D341Med (cell line): ENCODE results near the gene PILRA.
"Not testable (repeated sequence)": the region's sequence is repeated elsewhere in the genome, so short reads cannot be mapped to it uniquely, and the experiment has no call there.

ENCODE experiments used
- DNase-seq: peaks from one replicate; pipeline ENCODE4 v3.0.0; 2012; ENCODE audit warnings: low spot score

Gene PILRA

DNA sequence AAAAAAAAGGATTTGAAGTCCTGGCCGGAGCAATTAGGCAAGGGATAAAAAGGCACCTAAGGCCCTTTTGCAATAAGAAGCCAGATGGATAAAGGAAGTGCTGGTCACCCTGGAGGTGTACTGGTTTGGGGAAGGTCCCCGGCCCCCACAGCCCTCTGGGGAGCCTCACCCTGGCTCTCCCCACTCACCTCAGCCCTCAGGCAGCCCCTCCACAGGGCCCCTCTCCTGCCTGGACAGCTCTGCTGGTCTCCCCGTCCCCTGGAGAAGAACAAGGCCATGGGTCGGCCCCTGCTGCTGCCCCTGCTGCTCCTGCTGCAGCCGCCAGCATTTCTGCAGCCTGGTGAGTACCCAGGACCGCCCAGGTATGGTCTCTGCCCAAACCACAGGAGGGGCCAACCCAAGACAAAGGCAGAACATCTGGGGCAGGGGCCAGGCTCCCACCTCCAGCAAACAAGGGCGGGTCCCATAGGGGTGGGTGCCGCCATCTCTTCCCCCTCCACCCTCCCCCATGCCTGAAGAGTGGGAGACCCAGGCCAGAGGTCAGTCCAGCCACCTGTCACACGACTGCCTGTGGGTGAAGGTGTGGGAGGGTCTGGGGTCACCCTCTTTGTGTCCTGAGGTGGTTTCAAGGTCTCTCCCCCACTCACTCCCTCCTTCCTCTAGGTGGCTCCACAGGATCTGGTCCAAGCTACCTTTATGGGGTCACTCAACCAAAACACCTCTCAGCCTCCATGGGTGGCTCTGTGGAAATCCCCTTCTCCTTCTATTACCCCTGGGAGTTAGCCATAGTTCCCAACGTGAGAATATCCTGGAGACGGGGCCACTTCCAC lies 15.0 kb upstream of the PILRA start, which contains the start of gene PILRB:
TSS of gene PILRB (plus strand) at position 91 of the 830 bp plus-strand sequence. CDS start at position 277, 186 bp downstream.
- DNase-seq, result no peak

DNA sequence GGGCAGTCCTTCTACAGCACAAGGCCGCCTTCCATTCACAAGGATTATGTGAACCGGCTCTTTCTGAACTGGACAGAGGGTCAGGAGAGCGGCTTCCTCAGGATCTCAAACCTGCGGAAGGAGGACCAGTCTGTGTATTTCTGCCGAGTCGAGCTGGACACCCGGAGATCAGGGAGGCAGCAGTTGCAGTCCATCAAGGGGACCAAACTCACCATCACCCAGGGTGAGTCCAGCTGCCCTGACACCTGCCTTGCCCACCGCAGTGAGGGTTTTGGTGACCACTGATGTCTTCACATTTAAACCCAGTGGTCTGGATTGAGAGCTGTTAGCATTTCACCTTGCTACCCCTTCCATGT lies 14.5 kb upstream of the PILRA start:
- no peak for DNase-seq

DNA sequence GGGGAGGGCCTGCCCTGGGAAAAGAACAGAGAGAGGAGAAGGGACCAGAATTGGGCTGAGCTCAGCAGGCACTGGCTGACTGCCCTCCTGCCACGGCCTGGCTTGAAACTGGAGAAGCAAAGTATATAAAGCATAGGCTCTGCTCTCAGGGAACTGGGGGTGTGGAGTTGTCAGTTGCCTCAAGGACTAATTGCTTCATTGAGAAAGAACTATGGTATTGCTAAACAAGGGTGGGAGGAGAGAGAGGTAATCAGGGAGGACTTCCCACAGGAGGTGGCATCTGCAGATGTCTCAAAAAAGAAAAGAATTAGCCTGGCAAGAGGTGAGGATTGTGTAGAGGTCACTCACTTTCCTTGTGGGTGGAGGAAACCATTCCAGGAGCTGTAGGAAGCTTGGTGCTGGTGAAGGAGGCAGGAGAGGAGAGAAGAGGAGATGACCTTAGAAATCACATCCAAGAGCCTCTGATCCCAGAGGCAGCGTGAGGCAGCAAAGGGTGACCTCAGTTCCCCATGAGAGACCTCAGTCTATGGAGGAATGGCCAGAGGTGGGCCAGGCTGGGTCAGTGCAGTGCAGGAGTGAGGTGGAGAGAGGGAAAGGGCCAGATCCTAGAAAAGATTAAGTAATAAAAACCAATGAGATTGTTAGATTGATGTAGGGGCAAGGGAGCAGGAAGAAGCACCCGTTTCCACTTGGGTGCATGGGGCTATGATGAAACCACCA lies 13.0 kb upstream of the PILRA start:
- DNase-seq, result no peak

DNA sequence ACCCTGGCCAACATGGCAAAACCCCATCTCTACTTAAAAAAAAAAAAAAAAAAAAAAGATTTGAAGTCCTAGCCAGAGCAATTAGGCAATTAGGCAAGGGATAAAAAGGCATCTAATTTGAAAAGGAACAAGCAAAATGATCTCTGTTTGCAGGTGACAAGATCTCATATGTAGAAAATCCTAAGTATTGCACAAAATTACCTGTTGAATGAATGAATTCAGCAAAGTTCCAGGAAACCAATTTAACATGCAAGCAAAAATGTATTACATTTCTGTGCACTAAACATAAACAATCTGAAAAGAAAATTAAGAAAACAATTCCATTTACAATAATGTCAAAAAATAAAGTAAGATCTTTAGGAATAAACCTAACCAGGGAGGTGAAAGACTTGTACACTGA lies 10.2 kb upstream of the PILRA start:
- DNase-seq, result no peak

DNA sequence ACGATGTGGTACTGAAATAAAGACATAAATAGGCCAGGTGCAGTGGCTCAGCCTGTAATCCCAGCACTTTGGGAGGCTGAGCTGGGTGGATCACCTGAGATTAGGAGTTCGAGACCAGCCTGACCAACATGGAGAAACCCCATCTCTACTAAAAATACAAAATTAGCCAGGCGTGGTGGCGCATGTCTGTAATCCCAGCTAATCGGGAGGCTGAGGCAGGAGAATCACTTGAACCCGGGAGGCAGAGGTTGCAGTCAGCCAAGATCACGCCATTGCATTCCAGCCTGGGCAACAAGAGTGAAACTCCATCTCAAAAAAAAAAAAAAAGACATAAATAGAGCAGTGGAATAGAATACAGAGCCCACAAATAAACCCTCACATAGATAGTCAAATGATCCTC lies 9.5 kb upstream of the PILRA start:
- not testable (repeated sequence) for DNase-seq

DNA sequence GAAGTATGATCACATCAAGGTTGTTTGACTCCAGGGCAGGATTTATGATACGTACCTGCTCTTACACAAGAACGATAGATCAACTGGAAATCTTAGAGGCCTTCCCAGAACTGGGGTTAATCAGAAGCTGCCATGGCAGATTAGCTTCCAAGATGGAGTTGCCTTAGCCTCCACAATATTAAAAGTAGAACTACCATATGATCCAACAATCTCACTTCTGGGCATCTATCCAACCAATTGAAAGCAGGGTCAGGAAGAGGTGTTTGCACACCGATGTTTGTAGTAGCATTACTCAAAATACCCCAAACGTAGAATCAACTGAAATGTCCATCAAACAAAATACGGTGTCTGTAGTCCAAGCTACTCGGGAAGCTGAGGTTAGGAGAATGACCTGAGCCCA lies 8.8 kb upstream of the PILRA start:
- no peak for DNase-seq

DNA sequence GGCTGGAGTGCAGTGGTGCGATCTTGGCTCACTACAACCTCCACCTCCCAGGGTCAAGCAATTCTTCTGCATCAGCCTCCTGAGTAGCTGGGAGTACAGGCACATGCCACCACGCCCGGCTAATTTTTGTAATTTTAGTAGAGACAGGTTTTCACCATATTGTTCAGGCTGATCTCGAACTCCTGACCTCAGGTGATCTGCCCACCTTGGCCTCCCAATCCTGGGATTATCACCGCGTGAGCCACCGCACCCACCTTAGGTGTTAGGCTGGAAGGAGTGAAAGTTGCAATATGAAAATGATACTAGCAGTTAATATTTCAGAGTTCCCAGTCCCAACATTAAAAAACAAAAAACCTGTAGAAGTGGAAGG lies 7.3 kb upstream of the PILRA start:
- not testable (repeated sequence) for DNase-seq

DNA sequence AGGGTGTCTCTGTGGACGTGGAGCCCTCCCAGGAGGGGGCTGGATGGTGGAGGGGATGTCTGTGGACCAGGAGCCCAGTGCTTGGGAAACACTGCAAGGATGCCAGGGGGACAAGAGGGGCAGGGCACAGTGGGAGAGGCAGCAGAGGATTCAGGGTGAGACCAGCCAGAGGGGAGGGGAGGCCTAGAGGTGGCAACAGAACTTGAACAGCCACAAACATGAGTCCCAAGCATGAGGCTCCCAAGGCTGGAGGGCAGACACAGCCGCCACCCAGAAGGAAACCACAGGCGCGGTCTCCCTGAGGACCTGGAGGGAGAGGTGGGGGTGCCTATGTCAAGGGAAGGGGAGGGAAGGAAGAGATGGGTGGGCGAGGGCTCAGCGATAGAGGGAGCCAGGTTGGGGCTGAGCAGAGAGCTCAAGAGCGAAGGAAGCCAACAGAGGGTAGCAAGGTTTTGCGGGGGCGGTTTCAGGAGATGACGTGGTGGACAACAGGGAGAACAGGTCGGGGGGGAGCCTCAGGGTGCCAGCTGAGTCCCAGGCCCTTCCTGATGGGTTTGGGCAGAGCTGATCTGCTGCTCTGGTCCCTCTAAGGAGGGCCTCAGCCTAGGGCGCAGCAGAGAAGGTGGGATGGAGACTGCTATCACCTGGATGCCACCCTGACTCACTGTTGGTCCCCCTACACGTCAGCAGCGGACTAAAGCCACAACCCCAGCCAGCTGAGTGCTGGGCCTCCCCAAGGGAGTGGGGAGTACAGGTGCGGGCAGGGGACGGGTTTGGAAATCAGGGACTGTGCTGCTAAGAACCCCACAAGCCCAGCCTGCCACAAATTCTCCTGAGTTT lies 6.7 kb upstream of the PILRA start:
- no peak for DNase-seq

DNA sequence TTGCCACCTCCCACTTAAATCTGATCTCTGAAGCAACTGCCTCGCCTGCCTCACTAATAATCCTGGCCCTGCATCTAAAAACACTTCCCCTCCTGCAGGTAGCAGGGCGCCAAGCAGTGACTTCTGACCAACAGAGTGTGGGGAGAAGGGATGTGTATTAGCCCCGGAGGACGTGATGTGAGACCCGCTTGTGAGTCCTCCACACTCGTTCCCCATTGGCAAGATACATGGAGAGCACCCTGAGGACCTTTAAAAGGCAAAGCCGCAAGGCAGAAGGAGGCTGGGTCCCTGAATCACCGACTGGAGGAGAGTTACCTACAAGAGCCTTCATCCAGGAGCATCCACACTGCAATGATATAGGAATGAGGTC lies 6.1 kb upstream of the PILRA start:
- no peak for DNase-seq

DNA sequence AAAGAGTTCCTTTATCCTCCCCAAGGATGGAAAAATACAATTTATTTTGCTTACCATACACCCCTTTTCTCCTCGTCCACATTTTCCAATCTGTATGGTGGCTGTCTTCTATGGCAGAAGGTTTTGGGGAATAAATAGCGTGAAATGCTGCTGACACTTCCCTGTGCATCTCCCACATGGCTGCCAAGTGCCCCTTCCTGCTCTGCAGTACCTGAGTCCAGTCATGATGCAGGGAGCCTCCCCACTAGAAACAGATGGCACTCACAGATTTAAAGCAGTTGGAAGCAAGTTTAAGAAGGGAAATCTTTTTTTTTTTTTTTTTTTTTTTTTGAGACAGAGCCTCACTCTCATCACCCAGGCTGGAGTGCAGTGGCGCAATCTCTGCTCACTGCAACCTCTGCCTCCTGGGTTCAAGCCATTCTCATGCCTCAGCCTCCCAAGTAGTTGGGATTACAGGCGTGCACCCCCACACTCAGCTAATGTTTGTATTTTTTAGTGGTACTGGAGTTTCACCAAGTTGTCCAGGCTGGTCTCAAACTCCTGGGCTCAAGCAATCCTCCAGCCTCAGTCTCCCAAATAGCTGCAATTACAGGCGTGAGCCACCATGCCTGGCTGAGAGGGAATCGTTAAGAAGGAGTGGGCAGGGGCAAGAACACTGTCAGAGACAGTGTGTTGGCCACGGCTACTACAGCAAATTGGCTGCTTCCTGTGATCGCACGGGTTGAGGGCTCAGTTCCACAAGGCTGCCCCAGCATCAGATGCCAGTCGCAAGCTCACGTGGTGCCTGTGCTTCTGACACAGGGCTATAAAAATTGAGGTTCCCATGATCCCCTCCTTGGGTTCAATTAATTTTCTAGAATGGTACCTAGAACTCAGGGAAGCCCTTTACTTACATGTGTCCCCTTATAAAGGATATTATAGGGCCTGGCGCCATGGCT lies 5.3 kb upstream of the PILRA start:
- no peak for DNase-seq

DNA sequence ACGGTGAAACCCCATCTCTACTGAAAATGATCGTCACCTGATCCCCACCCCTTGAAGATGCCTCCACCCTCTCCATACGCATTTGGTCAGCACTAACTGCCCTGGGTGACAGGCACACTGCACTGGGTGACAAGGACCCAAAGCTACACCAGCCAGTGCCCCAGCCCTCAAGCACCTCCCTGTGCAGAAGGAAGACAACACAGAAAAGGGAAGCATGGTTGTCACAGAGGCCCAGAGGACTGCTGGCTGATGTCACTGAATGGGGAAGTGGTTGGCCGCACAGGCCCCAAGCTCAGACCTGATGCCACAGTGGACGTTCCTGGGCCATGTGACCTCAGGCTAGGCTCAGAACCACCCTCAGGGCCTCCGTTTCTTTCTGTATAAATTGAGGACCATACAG lies 4.2 kb upstream of the PILRA start:
- DNase-seq, result no peak

DNA sequence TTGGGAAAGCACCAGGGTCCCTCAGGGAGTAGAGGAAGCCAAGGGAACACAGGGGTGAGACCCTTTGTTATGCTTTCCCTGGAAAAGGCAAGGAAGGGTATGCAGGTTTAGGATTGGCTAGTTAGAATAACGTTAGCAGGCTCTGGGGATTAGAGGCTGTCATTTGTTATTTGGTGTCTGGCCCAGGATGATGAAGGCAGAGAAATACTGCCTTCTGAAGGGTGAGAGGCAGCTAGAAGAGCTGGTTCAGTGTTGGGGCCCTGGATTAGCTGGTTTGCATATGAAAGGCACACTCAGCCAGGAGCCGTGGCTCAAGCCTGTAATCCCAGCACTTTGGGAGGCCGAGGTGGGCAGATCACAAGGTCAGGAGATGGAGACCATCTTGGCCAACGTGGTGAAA lies 3.0 kb upstream of the PILRA start:
- no peak for DNase-seq

DNA sequence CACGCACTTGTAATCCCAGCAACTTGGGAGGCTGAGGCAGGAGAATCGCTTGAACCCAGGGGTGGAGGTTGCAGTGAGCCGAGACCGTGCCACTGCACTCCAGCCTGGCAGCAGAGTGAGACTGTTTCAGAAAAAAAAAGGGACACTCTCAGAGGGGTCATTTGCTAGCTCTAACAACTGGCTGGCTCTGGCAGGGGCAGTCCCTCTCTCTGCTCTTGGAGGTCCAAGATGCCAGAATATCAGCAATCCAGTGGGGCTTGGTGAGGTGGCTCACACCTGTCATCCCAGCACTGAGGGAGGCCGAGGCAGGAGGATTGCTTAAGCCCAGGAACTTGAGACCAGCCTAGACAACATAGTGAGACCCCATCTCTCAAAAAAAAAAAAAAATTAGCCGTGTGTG lies 2.5 kb upstream of the PILRA start:
- DNase-seq, result no peak

DNA sequence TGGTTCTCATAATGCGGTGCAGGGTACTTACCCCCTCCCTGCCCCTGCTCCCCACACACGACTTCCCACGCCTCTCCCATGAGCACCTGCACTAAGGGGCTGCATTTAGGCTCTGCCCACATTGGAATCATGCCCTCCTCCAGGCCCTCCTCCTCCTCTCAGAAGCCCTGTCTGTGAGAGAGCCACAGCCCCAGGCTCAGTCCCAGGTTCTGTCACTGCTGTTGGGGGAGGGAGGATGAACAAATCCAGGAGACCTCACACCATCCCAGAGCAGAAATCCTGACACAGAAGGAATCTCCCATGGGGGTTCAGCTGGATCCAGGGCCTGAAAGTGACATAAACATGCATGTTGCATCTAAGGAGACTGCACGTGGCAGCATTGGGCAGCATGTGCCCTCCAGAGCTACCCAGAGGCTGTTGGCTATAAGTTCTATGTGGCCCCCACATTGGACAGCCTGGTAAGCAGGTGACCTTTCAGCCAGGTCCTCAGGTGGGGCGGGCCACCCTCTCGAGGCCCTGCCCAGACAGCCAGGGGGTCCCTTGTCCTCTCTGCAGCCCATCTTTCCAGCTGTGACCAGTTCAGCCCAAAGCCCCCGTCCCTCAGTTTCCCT lies 1.6 kb upstream of the PILRA start:
- no peak for DNase-seq

DNA sequence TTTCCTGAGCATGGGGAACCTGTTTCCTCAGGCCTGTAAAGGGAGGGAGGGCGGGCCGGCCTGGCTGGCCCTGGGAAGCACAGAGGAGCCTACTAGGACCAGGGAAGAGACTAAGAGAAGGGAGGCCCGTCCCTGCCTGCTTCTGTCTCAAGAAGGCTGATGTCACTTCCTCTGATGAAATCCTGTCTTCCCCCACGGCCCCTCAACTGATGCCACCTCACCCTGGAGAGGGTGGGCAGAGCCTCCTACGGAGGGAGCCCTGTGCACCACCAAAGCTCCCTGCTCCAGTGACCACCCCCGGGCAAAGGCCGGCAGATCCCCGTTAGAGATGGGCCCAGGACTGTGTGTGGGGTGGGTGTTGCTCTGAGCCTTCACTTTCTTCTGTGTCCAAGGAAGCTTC lies 1.0 kb upstream of the PILRA start:
- DNase-seq, result no peak

DNA sequence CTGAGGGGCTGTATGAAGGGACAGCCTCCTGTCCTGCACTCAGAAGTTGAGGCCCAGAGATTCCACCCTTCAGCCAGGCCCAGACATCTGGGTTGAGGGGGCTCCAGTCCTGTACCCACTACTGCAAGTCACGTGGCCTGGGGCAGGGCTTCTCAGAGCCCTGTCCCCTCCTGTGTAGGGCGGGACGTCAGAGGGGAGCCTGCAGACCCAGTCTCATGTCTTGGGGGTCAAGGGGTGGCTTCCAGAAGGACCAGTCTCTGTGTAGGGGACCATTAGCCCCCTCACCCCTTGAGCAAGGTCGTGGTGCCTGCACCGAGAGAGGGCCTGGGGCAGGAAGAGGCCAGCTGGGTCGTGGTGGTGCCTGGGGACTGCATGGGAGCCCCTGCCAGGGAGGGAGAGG lies 593 bp upstream of the PILRA start:
- no peak for DNase-seq

DNA sequence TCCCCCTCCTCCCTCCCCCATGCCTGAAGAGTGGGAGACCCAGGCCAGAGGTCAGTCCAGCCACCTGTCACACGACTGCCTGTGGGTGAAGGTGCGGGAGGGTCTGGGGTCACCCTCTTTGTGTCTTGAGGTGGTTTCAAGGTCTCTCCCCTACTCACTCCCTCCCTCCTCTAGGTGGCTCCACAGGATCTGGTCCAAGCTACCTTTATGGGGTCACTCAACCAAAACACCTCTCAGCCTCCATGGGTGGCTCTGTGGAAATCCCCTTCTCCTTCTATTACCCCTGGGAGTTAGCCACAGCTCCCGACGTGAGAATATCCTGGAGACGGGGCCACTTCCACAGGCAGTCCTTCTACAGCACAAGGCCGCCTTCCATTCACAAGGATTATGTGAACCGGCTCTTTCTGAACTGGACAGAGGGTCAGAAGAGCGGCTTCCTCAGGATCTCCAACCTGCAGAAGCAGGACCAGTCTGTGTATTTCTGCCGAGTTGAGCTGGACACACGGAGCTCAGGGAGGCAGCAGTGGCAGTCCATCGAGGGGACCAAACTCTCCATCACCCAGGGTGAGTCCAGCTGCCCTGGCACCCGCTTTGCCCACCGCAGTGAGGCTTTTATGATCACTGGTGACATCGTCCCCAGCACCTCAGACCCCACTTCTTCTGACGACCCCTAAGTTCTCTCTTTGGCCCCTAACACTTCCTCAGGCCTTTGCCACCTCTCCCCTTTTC lies 747 bp downstream of the PILRA start:
- DNase-seq, result not testable (repeated sequence)

DNA sequence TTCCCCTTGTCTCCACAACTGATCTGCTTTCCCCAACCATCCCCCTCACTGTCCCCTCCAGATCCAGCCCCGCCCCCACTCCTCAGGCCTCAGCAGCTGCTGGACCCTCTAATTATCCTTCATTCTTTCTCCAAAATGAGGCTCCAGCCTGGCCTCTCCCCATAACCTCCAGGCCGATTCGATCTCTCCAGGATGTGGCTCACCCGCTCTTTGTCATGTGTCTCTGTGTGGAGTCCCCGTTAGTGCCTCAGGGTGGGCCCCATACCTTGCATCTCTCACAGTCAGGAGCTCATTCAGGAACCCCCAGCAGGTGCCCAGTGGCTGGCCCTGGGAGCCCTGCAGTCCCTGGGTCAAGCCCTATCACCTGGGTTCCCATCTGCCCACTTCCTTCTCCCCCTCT lies 1.3 kb downstream of the PILRA start:
- no peak for DNase-seq

DNA sequence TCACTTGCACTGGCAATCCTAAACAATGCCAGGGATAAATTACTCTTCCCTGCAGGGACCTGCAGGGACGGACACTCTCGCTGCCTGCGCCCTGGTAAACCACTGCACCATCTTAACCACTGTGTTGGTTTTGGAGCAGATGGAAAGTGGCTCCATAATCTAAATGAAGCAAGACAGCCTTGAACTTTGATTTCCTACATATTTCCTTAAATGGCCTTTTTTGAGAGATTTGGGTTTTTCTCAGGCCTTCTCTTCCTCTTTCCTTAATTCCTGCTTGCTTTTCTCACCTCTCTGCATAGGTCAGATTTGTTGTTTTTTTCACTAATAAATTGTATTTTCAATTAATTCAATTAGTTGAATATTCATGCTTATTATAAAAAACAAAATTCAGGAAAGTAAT lies 2.8 kb downstream of the PILRA start:
- DNase-seq, result no peak

DNA sequence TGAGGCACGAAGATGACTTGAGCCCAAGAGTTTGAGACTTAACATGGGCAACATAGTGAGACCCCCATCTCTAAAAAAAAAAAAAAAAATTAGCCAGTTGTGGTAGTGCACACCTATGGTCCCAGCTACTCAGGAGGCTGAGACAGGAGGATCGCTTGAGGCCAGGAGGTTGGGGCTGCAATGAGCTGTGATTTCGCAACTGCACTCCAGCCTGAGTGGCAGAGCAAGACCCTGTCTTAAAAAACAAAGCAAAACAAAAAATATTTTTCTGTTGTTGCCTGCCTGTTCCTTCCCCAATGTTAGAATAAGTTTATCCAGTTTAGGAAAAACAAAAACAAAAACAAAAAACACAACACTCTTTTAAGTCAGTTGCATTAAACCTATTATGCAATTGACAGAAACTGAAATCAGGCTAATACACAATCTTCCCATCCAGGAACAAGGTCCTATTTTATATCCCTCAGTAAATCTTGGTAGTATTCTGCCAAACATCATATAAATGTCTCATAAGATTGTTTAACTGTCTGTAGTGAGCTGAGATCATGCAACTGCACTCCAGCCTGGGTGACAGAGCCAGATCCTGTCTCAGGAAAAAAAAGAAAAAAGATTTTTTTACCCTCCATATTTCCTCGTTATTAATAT lies 4.9 kb downstream of the PILRA start:
- DNase-seq, result no peak
